ELR (cell line): Measurements from ENCODE around the gene FBXO9.

Experiments used
- DNase-seq: peaks from one replicate; pipeline ENCODE4 v3.0.0-alpha.2; 2015; ENCODE audit warnings: low read depth

Gene FBXO9

DNA sequence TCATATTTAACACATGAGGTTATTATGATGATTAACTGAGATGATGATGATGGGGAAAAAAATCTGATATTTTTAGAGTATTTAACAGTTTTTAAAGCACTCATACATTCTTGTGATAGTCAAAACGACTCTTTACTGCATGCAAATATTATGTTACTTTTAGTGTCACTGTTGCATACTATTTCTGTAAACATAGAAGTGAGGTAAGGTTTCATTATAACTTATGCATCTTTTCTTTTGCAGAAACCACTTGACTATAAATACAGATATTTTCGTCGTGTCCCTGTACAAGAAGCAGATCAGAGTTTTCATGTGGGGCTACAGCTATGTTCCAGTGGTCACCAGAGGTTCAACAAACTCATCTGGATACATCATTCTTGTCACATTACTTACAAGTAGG lies 30.1 kb downstream of the FBXO9 start:
- no peak for DNase-seq

DNA sequence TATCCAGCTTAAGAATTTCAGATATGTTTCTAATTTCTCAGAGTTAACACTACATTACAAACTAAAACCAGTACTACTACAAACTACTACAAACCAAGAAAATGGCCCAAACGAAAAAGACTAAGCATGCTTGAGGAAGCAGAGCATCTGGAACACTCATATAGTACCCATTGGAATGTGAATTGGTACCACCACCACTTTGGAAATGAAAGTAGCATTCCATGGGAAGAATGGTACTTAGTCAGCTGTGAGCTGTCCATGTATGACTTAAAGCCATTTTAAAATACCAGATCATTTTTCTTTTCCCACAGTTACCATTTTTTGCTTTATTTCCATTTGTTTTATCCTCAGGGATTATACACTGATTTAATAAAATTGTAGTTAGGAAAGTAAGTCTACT lies 30.5 kb downstream of the FBXO9 start:
- DNase-seq = peak; percentile 65

DNA sequence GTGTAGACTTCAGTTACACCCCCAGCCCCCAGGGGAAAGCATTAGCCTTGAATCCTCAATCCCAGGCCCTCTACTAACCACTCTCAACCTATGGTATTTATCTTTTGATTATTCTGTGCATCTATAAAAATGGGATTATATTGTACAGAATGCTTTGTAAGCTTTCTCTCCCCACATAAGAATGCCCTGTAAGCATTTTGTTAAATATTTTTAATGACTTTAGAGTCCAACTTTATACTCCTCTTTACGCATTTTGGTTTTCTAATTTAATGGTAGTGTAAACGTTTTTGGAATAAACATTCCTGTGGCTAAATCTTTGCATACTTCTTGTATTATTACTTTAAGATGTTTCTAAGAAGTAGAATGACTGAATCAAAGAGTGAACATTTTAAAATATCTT lies 35.4 kb downstream of the FBXO9 start:
- no peak for DNase-seq

DNA sequence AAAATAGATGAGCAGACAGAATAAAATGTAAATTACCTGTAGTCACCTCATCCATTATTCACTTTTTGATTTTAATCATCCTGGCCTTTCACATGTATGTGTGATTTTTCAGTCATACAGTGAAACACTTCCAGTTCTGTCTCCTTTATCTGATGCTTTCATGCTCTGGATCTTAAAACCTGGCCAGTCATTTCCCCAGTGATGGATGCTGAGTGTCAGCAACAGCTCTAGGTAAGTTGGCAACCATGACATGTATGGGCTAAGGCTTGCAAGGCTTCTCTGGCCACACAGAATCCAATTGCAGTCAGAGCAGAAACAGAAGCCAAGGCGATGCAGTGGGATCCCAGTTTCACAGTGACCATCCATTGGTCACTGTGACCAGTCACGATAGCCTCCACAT lies 35.8 kb downstream of the FBXO9 start:
- DNase-seq = no peak

DNA sequence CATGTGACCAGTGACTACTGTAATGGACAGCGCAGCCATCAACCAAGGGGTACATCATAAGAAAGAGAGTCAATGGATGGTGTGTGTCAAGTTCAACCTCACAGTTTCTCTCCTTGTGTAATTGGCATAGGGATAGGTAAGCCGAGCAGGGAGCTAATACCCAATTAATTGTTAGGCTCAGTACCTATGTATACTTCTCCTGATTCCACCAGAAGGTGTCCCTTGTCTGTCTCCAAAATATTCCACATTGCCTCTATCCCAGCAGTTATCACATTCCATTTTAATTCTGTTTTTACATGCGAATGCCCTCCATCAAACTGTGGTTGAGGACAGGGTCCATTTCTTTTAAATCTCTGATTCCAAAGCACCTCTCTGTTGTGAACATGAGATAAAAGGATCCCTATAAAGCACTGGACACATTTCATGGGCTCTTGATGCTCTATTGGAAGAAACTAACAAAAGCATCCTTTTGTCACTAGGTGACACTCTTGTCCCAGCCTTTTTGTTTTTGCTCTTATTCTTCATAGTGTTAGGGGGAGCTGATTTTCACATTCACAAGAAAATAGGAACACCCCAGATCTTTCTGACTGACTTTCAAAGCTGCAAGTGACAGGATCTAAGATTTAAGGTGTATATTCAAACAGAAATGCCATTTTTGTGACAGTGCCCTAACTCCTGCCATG lies 38.9 kb downstream of the FBXO9 start:
- peak; percentile 42 for DNase-seq

DNA sequence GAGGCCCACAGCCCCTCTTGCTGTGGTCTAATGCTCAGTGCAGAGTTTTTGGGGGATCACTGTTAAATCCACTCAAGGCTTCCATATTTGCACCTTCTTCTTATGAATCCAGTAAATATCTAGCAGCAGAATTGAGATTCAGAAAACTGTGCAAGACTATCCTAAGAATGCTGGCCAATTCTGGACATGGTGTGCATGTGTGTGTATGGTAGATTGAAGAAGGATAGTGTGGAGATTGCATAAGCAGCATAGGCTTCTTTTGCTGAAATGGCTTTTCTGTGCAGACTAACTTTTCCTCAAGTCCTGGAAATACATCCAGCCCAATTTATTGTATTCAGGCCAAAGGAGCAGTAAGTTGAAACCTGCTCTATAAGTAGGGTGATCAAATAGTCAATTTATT lies 39.7 kb downstream of the FBXO9 start:
- no peak for DNase-seq

DNA sequence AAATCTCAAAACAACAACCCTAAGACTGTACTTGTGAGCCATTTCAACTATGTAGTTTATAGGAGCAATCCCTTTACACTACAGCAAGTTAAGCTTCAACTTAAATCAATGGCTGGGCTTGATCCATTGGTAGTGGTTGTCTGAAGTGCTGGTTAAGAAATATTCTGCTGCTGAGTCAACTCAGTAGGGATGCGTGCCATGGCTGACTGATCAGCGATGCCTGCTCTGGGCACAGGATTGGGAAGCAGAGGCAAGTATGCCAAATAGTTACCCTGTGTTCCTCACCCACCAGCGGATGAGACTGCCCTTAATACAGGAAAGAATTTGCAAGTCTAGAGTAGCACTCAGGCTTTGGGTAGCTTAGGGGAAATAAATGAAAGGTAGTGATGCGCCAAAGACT lies 41.9 kb downstream of the FBXO9 start:
- peak; percentile 59 for DNase-seq

DNA sequence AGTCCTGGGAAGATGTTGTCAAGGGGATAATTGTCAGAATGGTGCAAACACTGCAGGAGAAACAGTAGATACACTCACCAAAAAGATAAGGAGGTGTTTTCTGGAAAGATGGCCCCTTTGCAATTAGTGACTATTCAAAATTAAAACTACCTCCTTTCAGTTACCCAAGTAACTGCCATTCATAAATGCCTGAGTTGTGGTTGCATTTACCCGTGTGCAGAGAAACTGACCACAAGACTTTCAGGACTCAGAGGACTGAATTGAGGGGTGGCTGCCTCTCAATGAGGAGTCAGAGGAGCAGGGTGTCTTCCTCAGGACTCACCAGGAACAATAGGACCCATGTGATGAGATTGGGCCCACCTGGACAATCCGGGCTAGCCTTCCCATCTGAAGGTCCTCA lies 44.4 kb downstream of the FBXO9 start:
- DNase-seq = no peak

DNA sequence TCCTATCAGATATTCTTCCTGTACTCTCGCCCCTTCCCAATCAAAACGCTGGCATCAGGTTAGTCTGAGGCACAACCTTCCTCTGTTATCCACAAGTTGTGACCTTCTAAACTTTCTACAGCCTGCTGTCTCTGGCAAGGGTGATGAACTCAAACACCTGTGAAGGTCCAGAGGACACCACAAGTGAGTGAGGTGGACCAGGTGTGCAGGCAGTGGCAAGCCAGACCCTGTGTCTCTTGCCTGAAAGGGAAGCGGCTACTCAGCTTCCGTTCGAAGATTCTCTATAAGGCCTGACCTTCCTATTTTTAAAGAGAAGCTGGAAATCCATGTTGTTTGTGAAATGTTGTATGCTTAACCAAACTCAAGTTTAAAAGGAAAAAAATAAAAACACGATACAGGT lies 46.7 kb downstream of the FBXO9 start:
- DNase-seq = no peak

DNA sequence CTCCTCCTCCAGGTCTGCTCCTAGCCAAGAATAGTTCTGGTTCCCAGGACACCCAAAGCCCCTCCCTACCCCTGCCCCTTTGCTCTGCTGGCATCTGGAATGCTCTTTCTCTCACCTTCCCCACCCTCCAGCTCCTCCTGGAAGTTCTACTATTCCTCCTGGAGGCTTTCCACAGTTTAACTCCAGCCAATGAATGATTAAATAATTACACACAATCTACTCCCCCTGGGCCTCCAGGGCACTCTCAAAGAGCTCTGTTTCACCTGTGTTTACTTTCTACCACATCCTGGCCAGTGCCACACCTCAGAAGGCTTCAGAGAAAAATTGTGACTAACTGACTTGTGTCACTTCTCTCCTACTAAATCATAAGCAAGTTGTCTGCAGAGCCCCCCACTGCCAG lies 47.2 kb downstream of the FBXO9 start:
- no peak for DNase-seq

DNA sequence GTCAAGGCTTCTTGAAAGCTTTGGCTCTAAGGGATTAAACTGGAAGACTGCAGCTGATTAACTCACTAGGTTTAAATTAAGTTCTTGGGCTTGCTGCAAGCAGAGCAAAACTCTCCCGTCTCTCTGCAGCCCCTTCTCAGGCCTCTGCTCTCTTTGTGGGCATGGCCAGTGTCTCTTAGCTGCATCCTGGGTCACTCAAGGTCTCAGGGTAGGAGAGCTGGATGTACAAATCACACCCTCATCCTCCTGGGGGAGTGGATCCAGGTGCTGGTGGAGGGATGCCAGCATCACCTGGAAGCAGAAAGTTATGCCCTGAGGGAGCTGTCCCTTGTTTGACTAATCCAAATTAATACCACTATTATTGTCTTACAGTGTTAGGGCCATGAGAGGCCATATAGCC lies 47.7 kb downstream of the FBXO9 start:
- DNase-seq = no peak

DNA sequence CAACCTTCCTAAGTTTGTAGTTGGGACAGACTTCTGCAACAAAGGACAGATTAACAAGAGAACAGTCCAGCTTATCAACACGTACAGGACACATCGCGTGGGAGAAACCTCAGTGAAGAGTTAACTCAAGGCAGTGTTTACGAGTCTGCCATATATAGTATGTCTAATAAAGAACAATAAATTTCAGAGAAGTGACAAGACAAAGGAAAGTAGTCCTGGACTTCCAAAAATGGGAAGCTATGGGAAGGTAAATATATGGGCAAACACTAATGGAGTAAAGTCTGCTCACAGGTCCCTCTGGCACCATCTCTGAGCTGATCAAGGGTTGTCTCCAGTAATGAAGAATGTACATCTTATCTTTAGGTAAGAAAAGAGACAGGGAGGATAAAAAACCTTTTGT lies 48.5 kb downstream of the FBXO9 start:
- no peak for DNase-seq

DNA sequence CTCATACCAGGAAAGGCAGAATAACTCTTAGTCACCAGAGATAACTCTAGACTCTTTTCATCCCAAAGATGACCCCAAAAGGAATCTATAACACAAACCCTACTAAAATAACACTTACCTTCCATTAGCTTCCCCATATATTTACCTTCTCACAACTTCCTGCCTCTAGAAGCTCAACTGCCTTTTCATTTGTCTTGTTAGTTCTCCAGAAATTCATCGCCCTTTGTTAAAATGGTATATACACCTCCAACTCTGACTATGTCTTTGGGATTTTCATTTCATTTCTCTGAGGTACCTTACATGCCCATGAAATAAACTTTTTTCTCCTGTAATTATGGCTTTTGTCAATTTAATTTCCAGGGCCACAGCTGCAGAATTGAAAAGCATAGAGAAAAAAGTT lies 49.9 kb downstream of the FBXO9 start:
- no peak for DNase-seq

DNA sequence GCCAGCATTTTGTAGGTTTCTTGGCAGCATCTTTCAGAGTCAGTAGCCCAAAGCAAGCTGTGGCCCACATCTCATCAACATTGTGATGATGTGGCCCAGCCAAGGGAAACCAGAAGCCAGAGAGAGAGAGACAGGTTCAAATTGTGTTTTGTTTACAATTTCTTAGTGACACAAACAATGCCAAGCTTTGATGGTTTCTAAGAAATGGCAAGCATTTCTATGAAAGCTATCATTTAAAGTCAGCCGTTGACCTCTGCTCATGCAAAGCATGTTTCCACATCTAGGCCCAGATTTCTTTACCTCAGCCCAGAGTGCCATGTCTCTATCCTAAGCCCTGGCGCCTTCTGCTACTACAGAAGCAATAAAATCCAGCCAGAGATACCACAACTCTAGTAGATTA lies 50.5 kb downstream of the FBXO9 start:
- no peak for DNase-seq

DNA sequence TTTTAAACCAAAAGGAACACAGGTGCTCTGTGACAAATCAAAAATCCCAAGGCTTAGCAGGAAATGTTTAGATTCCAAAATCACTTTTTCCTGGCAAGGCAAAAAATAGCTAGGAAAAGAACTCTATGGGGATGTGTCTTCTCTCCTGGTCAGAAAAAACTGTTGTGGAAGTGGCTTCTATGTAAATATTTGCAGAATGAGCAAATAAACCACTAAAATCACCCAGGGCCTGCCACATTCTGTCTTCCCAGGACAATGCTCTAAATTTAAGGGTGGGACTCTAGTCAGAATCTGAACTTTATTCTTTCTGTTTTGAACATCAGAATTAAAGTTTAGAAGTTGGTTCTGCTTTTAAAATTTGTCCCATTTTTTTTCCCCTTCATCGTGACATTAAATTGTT lies 54.1 kb downstream of the FBXO9 start:
- DNase-seq = peak; percentile 33

DNA sequence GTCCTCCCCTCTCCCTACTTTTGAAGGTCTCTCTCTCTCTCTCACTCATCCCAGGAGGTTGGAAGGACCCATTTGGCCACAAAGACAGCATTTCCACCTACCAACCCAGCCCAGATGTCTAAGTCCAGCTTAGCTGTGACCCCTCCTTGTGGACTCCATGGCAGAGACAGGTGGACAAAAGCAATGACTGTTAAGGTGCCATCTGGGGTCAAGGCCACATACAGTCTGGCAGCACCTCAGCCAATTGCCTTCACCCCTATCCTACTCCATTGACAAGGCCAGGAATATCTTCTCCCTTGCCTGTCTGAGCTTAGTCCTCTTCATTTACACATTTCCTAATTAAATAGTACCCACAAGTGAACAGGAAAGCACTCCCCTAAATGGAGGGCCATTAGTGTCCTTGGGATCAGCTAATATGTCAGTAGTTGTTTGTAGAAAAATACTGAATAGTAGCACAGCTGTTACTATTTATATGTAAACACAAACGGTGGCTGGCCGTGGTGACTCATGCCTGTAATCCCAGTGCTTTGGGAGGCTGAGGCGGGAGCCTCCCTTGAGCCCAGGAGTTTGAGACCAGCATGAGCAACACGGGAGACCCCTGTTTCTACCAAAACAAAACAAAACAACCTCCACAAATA lies 54.7 kb downstream of the FBXO9 start:
- DNase-seq = peak; percentile 71

DNA sequence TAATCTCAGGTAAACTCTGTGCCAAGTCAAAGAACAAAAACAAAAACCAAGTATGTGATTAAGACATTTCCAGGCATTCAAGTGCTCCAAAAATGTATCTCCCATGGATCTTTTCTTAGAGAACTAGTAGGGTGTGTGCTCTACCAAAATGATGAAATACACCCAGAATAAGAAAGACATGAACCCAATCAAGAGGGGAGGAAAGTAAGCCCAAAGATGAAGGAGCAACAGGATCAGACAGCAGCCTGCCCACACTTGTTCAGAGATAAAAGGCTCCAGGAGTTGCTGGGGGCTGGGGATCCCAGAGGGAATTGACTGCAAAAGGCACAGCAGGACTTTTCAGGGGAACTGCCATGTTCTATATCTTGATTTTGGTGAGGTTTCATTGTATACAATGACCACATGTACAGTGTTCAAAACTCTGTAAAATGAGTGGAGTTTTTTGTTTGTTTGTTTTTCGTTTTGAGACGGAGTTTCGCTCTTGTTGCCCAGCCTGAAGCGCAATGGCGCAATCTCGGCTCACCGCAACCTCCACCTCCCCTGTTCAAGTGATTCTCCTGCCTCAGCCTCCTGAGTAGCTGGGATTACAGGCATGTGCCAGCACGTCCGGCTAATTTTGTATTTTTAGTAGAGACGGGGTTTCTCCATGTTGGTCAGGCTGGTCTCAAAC lies 59.1 kb downstream of the FBXO9 start:
- no peak for DNase-seq

DNA sequence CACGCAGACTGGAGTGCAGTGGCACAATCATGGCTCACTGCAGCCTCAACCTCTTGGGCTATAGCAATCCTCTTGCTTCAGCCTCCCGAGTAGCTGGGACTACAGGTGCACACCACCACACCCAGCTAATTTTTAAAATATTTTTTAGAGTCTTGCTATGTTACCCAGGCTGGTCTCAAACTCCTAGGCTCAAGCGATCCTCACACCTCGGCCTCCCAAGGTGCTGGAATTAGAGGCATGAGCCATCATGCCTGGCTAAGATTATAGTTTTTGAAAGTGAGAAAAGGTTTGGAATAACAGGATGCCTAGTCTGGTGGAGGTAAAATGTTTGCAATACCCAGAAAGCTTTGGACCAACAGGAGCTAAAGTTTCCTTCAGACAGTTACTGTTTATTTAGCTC lies 60.1 kb downstream of the FBXO9 start:
- no peak for DNase-seq

DNA sequence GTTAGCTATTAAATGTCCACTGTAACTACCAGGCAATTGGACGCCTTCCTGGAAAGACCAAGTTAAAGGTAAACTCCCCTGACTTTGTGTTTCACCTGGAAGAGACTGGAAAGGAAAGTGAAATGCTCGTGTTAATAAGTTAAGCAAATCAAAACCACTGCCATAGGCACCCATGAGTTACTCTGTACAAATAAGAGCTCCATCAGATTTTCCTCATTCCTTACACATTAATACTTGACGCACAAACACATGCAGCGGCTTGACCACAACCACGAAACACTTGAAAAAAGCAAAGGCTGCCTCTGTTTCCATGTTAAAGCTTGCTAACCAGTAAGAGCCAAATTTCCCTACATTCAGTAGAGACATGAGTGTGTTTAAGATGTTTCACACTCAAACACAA lies 63.6 kb downstream of the FBXO9 start:
- DNase-seq = no peak

DNA sequence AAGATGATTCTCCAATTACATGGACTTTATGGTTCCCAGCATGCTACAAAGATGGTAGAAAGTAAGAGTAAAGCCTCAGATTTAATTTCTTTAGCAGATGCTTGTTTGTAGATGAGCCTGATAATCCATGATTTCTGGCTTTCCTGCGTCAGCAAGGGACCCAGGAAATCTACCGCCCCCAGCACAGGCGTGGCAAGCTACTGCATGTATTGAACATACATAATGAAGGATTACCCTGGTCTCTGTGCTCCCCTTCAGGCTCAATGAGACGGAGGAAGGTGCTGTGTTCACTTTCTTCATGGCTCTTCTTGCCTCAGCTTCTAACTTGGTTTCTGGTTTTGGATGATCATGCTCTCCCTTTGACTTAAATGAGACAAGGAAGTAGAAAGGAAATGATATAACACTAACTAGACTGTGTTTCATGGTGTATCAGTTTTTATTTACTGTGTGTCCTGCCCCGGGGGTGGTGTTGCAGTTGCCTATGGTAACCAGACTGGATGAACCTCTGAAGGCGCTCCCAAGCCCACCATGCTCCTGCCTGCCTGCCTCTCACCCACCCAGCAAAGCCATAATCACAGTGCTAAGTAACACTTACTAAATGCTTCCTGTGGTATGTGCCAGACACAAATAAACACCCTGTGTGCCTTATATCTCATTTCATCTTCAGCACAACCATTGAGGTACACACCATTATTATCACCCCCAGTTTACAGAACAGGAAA lies 65.5 kb downstream of the FBXO9 start:
- no peak for DNase-seq

DNA sequence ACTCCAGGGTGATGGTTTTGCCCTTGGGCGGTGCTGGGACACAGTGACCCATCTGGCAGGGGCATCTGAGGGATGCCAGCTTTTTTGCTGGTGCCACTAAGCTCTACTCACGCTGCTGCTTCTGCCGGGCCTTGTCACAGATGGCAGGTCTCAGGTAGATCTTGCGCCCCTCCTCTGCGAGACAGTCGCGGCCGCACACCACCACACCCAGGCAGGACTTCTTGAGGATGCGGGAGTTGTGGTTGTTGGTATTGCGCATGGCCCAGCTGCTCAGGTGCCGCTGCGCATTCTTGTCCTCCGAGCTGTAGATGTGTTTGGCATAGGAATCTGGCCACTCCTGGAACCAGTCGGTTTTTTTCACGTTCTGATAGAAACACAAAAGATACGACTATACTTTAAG lies 68.8 kb downstream of the FBXO9 start:
- DNase-seq = no peak

DNA sequence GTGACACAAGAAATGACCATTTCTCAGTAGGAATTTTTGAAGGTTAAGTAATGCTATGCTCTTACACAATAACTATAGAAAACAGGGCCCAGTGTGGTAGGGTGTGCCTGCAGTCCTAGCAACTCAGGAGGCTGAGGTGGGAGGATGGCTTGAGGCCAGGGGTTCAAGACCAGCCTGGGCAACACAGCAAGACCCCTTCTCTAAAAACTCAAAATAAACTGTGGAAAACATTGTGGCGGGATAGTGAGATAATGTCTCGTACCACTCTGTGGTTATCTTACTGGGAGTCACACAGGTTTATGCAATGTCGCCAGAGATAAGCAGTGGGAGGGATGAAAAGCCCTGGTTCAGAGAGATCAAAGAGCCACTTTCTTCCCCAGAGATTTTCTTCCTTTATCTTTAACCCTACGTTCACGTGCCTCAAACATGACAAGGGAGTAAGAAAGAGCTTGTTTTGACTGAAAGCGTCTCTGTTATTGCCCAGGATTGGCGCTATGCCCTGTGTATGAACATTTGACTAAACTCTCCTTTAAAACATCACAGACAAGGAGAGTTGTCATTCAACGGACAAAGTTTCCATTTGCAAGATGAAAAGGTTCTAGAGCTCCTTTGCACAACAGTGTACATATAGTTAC lies 69.5 kb downstream of the FBXO9 start:
- no peak for DNase-seq
